Activated T-cell treated with anti-CD3 and anti-CD28 coated beads, Interleukin-2, amount 50 U/mL, for 24 hours (primary cell): ENCODE measurements around the gene PPP2R2D.

ENCODE experiments used
- DNase-seq: peaks from one replicate; pipeline ENCODE4 v3.0.0-alpha.2; 2020
- H3K27ac Mint-ChIP-seq: 2 replicates; pipeline ENCODE4 v1.8.0; 2020; ENCODE audit warnings: mild to moderate bottlenecking, mixed read lengths
- H3K27me3 Mint-ChIP-seq: 2 replicates; pipeline ENCODE4 v1.8.0; 2020; ENCODE audit warnings: mixed read lengths
- H3K36me3 Mint-ChIP-seq: 2 replicates; pipeline ENCODE4 v1.8.0; 2020; ENCODE audit warnings: low read depth, mixed read lengths
- H3K4me1 Mint-ChIP-seq: 2 replicates; pipeline ENCODE4 v1.8.0; 2020; ENCODE audit warnings: low read depth, mixed read lengths
- H3K4me3 Mint-ChIP-seq: 2 replicates; pipeline ENCODE4 v1.8.0; 2020; ENCODE audit warnings: mild to moderate bottlenecking, moderate library complexity, mixed read lengths
- H3K9me3 Mint-ChIP-seq: 2 replicates; pipeline ENCODE4 v1.8.0; 2020; ENCODE audit warnings: mixed read lengths

PPP2R2D gene

DNA sequence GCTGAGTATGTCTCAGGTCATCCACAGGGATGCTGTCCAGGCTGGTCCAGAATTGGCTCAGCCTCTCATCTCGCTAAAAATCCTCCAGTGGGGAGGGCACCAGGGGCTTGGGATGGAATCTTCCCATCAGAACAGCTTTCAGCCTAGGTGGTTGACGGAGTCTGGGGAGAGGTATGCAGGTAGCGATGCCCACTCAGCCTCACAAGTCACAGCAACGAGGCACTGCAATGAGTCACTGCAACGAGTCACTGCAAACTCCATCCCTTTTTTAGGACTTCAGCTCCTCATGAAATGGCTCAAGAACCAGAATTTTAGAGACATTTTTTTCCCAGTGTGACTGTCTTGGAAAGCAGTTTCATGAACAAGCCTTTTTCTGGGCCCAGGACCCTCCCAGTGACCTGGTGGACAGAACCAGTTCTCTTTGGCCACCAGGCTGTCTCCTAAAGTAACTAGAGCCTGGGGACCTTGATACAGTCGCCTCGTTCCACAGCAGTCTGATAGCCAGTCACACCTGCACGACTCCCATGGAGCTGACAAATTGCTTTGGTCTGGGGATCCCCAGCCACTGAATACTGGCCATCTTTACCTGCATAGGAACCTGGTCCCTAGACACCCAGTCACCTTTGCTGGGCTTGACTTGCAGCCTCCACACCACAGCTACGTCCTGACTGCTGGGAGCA, 41.3 kb upstream of the PPP2R2D start:
- H3K4me1 Mint-ChIP-seq: no peaks in the 10 kb centered on the region
- H3K36me3 Mint-ChIP-seq: no peaks in the 10 kb centered on the region
- no peaks in the 10 kb centered on the region for H3K9me3 Mint-ChIP-seq
- peak; percentile 19 for DNase-seq
- H3K4me3 Mint-ChIP-seq: no peak overlapping the region
- peaks cover 21% of the 10 kb centered on the region for H3K27me3 Mint-ChIP-seq
- no peak overlapping the region for H3K27ac Mint-ChIP-seq

DNA sequence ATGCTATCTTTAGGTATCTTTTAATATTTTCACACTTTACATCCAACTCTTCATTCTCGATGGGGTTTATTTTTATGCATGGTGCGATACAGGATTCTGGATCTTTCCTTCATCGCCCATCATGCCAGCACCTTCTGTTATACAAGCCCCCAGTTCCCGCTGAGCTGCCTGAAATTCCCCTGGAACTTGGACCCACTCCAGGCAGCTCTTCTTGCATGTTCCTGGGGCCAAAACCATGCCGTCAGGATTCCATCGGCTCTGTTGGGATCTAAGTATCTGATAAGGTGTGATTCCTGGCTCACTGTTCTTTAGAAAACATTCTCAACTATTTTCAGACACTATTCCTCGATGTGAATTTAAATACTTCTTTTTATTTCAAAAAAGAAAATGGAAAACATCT, 40.5 kb upstream of the PPP2R2D start:
- no peaks in the 10 kb centered on the region for H3K36me3 Mint-ChIP-seq
- no peak overlapping the region for H3K27ac Mint-ChIP-seq
- H3K27me3 Mint-ChIP-seq: peaks cover 19% of the 10 kb centered on the region
- H3K9me3 Mint-ChIP-seq: no peaks in the 10 kb centered on the region
- no peaks in the 10 kb centered on the region for H3K4me1 Mint-ChIP-seq
- H3K4me3 Mint-ChIP-seq: no peak overlapping the region
- DNase-seq: no peak

DNA sequence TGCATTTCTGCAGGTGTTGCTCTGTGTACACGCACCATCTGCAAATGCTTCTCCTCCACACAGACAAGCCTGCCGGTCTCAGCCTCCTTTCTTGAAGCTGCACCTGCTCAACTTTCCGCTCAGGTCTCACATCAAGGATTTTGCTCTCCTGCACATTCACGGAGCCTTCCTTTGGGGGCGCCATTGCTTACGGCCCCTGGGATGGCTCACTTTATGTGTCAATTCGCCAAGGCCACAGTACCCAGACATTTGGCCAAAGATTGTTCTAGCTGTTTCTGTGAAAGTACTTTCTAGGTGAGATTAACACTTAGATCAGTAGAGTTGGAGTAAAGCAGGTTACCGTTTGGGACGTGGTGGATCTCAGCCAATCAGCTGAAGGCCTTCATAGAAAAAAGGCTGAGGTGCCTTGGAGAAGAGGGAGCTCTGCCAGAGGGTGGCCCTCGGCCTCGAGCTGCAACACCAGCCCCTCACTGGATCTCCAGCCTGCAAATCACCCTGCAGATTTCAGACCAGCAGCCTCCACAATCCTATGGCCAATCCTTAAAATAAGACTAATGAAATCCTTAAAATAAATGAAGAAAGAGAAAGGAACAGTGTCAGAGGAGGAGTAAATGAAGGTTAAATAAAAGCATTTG, 39.9 kb upstream of the PPP2R2D start:
- Mint-ChIP-seq H3K27ac (no peak overlapping the region), H3K36me3 (no peaks in the 10 kb centered on the region), H3K27me3 (peaks cover 15% of the 10 kb centered on the region), H3K4me3 (no peak overlapping the region), H3K4me1 (no peaks in the 10 kb centered on the region), H3K9me3 (no peaks in the 10 kb centered on the region)
- DNase-seq: no peak

DNA sequence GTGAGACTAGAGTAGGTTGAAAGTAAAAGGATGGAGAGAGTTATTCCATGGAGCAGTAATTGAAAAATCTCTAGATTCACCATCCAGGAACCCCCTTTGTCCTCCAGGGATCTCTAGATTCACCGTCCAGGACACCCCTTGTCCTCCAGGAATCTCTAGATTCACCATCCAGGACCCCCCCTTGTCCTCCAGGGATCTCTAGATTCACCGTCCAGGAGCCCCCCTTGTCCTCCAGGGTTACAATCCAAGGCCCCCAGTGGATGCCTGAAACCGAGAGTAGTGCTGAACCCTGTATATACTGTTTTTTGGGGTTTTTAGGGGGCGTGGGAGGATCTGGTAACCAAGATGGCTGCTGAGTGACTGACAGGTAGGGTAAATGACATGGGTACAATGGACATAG, 38.3 kb upstream of the PPP2R2D start:
- H3K9me3 Mint-ChIP-seq: no peaks in the 10 kb centered on the region
- DNase-seq: no peak
- H3K36me3 Mint-ChIP-seq: no peaks in the 10 kb centered on the region
- H3K4me3 Mint-ChIP-seq: no peak overlapping the region
- no peak overlapping the region for H3K27ac Mint-ChIP-seq
- peaks cover 13% of the 10 kb centered on the region for H3K27me3 Mint-ChIP-seq
- no peaks in the 10 kb centered on the region for H3K4me1 Mint-ChIP-seq

DNA sequence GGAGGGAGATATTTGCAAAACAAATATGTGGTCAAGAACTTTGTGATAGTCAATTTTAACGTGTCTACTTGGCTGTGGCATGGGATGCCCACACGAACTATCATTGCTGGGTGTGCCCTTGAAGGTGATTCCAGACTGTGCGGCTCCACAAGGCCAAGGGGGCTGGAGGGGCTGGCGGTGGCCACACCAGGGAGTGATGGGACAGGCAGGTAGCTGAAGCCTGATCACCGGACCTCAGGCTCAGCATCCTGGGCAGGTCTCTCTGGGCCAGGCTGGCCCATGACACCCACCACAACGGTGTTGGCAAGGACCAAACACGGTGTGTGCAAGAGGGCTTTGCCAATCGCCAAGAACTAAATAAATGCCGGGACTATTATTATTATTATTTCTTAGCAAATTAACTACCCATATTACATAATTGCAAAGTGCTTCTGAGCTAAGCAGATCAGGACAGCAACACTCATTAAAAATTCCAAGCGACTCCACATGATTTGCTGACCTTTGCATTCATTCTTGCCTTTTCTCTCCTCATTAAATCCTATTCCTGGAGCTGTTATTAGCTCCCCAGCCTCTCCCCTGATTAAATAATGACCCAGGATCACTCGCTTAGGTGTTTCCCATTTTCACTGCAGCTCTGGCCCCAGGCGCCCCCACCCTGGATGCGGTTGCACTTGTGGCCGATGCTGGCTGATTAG, 35.4 kb upstream of the PPP2R2D start:
- Mint-ChIP-seq H3K36me3 (no peaks in the 10 kb centered on the region), H3K27ac (no peak overlapping the region), H3K9me3 (no peaks in the 10 kb centered on the region), H3K27me3 (peaks cover 13% of the 10 kb centered on the region), H3K4me1 (no peaks in the 10 kb centered on the region), H3K4me3 (no peak overlapping the region)
- no peak for DNase-seq

DNA sequence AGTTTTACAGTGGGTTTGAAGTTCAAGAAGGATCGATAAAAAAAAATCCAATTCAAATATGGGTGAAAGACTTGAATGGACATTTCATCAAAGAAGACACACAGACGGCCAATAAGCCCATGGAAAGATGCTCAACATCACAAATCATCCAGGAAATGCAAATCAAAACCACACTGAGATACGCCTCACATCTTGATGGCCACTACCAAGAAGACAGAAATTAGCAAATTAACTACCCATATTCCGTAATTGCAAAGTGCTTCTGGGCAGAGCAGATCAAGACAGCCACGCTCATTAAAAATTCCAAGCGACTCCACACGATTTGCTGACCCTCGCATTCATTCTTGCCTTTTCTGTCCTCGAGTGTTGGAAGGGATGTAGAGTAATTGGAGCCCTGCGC, 34.1 kb upstream of the PPP2R2D start:
- no peak overlapping the region for H3K4me3 Mint-ChIP-seq
- DNase-seq: no peak
- H3K4me1 Mint-ChIP-seq: no peaks in the 10 kb centered on the region
- no peaks in the 10 kb centered on the region for H3K36me3 Mint-ChIP-seq
- no peak overlapping the region for H3K27ac Mint-ChIP-seq
- peaks cover 10% of the 10 kb centered on the region for H3K27me3 Mint-ChIP-seq
- no peaks in the 10 kb centered on the region for H3K9me3 Mint-ChIP-seq

DNA sequence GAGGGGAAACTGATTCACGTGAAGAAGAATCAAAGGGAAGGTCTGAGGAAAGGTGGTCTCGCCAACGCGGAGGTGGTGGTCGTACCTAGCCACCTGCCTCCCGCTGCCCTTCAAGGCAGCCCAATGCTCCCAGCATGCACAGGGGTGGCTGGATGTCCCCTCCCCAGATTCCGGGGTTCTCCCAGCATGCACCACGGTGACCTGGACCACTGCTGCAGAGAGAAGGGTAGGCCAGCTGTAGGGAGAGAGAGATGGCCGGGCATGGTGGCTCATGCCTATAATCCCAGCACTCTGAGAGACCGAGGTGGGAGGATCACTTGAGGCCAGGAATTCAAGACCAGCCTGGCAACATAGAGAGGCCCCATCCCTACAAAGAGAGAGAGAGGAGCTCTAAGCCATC, 32.4 kb upstream of the PPP2R2D start:
- DNase-seq: no peak
- Mint-ChIP-seq H3K4me1 (no peaks in the 10 kb centered on the region), H3K36me3 (no peaks in the 10 kb centered on the region), H3K27ac (no peak overlapping the region), H3K9me3 (no peaks in the 10 kb centered on the region), H3K4me3 (no peak overlapping the region), H3K27me3 (peaks cover under 1% of the 10 kb centered on the region)

DNA sequence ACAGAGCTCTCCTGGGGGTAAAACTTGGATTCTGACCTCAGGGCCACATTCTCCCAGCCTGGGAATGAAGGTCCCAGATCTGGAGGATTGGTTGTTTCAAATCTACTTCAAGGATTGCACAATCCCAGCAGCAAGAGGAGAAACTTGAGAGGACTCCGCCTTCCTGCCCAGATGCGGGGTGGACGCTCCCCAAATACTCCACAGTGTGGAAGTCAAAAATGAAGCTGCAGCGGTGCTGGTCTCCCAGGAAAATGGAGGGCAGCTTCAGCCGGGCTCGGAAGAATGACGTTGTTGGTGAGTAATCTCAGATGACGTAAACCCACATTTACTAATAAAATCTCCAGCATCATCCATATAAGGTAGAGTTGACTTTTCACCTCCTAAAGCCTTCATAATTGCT, 31.5 kb upstream of the PPP2R2D start:
- no peak overlapping the region for H3K27ac Mint-ChIP-seq
- H3K4me3 Mint-ChIP-seq: no peak overlapping the region
- peaks cover 9% of the 10 kb centered on the region for H3K27me3 Mint-ChIP-seq
- H3K9me3 Mint-ChIP-seq: no peaks in the 10 kb centered on the region
- DNase-seq: no peak
- H3K36me3 Mint-ChIP-seq: no peaks in the 10 kb centered on the region
- no peaks in the 10 kb centered on the region for H3K4me1 Mint-ChIP-seq

DNA sequence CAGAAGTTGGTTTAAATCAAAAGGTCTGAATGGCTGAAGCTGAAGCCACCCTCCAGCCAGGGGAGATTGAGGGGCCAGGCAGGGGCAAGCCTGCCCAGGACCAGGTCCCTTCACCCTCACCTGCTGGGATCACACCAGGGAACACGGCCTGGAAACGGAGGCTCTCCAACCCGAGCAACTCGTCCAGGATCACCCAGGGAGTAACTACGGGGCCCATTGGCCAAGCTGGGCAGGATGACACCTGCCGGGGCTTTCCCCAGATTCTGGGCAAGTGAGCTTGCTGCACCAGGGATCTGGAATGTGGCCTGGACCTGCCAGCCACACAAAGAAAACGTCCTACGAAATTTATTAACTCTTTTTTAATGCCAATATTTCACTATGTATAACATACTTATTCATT, 30.4 kb upstream of the PPP2R2D start:
- Mint-ChIP-seq H3K4me1 (peaks cover 4% of the 10 kb centered on the region), H3K9me3 (no peaks in the 10 kb centered on the region), H3K27me3 (peaks cover 16% of the 10 kb centered on the region), H3K36me3 (no peaks in the 10 kb centered on the region), H3K4me3 (no peak overlapping the region), H3K27ac (no peak overlapping the region)
- no peak for DNase-seq

DNA sequence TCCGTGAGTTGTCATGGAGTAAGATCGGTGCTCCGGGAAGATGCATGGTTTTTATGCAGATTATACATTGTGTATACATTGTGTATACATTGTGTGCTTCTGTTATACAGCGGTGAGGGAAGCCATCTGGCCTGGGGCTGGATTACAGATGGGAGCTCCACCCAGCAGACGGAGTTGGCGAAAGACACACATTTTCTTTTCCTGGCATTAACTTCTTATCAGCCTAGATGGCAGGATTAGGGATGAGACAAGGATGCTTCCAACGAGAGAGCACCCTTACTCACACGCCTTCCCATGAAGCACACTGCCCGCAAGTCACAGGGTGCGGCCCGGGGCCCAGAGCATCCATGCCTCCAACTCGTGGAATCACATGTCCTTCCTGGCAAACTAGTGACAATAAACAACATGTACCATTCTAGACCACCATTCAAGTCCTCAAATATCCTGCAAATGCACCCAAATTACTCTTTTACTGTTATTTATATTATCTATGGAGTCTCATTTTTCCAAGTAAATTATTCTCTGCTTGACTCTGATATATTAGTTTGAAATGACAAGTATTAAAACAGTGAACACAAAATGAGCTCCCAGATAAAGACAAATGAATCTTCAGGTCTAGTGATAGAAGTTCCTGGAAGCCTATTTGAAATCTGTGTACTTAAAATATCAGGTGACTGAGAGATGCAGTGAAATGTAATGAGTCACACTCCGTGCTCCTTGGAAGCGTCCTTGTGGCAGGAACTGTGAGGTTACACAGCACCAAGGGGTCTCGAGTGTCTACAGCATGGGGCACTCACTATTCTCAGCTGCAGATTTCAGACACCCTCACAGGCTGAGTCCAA, 29.8 kb upstream of the PPP2R2D start:
- no peak for DNase-seq
- Mint-ChIP-seq H3K4me1 (peaks cover 4% of the 10 kb centered on the region), H3K27ac (no peak overlapping the region), H3K4me3 (no peak overlapping the region), H3K36me3 (no peaks in the 10 kb centered on the region), H3K27me3 (peaks cover 20% of the 10 kb centered on the region), H3K9me3 (no peaks in the 10 kb centered on the region)

DNA sequence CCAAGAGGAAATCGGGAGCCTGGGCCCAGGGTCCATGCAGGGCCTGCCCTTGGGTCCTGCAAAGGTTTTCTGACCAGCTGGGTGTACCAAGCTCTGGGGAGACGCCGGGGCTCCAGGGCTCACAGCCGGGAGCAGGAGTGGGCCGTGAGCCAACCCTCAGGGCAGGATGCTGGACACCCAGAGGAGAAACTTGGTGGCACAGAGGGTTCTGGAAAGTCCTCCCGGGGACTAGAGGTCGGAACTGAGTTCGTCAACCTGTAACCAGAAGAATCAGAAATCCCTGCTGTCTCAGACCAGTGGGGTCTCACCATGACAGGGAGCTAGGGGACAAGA, 29.2 kb upstream of the PPP2R2D start:
- H3K36me3 Mint-ChIP-seq: no peaks in the 10 kb centered on the region
- peaks cover 4% of the 10 kb centered on the region for H3K4me1 Mint-ChIP-seq
- H3K4me3 Mint-ChIP-seq: no peak overlapping the region

DNA sequence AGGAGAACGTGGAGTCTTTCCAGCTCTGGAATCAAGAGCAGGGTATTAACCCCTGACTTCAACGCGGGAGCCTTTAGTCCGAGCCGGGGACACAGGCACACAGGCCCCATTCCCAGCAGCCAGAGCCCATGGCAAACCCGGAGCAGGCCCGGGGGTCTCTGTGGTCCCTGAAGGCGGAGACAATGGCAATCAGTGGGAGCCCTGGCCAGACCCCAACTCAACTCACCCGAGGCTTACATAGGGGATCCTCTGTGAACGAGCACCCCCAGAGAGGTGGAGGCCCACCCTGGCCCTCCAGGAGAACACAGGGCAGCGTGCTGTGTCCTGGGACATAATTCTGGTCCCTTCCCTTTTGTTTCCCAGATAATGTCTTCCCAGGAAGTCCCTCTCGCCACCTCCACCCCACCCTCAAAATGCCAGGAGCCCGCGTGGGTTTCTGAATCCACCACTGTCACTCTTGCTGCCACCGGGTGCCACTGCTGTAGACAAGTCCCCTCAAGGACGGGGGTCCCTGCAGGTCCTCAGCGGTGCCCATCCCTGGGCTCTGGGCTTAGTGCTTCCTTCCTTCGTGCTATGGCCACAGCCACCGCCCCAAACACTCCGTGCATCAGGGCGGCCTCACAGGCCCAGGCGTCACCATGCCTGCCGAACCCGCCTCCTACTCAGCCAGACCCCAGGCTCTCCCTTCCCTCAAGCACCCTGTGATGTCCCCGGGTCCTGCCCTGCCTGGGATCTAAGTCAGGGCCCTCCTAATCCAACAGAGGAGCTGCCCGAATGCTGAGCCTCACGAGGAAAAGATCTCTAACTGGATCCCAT, 28.6 kb upstream of the PPP2R2D start:
- peaks cover 27% of the 10 kb centered on the region for H3K27me3 Mint-ChIP-seq
- H3K27ac Mint-ChIP-seq: no peak overlapping the region

More for the DNA sequence above, 29.2 kb upstream of the PPP2R2D start:
- no peak overlapping the region for H3K27ac Mint-ChIP-seq
- no peaks in the 10 kb centered on the region for H3K9me3 Mint-ChIP-seq
- no peak for DNase-seq
- peaks cover 24% of the 10 kb centered on the region for H3K27me3 Mint-ChIP-seq

DNA sequence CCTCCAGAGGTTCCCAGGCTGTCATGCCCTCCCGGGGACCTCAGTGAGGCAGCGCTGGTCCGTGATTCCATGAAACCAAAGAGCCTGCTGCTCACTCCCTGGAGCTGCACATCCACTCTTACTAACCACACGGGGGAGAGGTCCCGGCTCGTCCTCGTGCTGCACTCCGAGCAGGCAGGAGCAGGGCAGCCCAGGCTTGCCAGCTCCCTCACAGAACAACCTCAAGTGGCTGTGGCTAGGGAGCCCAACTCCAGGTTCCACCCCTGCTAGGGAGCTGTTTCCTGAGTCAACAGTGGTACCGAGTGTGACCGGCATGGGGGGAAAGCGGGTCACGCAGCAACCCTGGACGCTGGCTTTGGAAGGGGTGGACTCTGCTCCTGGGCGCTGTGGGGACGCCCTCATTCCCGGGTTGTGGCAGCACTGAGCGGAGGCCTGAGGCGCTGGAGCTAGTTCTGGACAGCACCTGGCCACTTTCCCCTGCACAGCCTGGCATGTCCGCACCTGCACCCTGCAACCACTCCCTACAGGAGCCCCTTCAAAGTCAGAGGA, 27.9 kb upstream of the PPP2R2D start:
- Mint-ChIP-seq H3K36me3 (no peaks in the 10 kb centered on the region), H3K4me3 (no peak overlapping the region)
- no peak for DNase-seq

More for the DNA sequence above, 28.6 kb upstream of the PPP2R2D start:
- Mint-ChIP-seq H3K4me1 (peaks cover 4% of the 10 kb centered on the region), H3K4me3 (no peak overlapping the region), H3K36me3 (no peaks in the 10 kb centered on the region), H3K9me3 (no peaks in the 10 kb centered on the region)
- DNase-seq: no peak

DNA sequence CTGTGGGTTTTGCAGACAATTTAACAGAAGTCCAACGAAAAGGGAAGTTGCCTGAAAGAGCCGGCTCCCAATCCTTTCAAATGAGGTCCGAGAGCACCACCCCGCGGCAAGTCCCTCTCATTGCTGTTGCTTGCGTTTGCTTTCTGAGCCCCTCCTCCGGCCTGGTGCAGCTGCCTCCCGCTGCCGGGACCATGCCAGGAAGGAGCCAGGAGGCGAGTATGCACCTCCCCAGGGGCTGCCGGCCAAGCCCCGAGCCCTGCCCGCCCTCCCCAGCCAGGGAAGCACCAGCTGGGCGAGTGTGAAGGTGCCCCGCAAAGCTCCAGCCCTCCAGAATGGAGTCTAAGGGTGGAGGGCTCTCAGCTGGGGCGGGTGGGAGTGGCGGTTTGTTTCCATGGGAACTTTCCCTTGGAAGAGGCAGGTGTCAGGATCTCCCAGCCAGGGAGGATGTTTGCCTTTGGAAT, 25.8 kb upstream of the PPP2R2D start:
- H3K4me3 Mint-ChIP-seq: no peak overlapping the region
- no peaks in the 10 kb centered on the region for H3K9me3 Mint-ChIP-seq
- H3K27me3 Mint-ChIP-seq: peaks cover 40% of the 10 kb centered on the region
- H3K4me1 Mint-ChIP-seq: peaks cover 4% of the 10 kb centered on the region
- DNase-seq: peak; percentile 69
- no peak overlapping the region for H3K27ac Mint-ChIP-seq
- no peaks in the 10 kb centered on the region for H3K36me3 Mint-ChIP-seq

More for the DNA sequence above, 27.9 kb upstream of the PPP2R2D start:
- Mint-ChIP-seq H3K4me1 (peaks cover 4% of the 10 kb centered on the region), H3K27ac (no peak overlapping the region), H3K9me3 (no peaks in the 10 kb centered on the region), H3K27me3 (peaks cover 30% of the 10 kb centered on the region)
